Mucosa of rectum (tissue), 2 donors: ENCODE data around the gene CLP1.

Experiments
- H3K27ac ChIP-seq, 2 donors: one replicate each; pipeline ENCODE4 v1.7.0; 2013; ENCODE audit warnings: inconsistent platforms in 2 of 2, low read depth in 2 of 2, low read length in 2 of 2
- H3K27me3 ChIP-seq, 2 donors: one replicate each; pipeline ENCODE4 v1.7.0; 2013; ENCODE audit warnings: low read length in 2 of 2; ENCODE audit not compliant: control insufficient read depth in 2 of 2, insufficient read depth in 2 of 2
- H3K36me3 ChIP-seq, 2 donors: one replicate each; pipeline ENCODE4 v1.7.0; 2013; ENCODE audit warnings: low read length in 2 of 2; ENCODE audit not compliant: control insufficient read depth in 2 of 2, insufficient read depth in 2 of 2
- H3K4me1 ChIP-seq, 2 donors: one replicate each; pipeline ENCODE4 v1.7.0; 2013; ENCODE audit warnings: low read length in 2 of 2, mild to moderate bottlenecking in 1 of 2; ENCODE audit not compliant: control insufficient read depth in 2 of 2, insufficient read depth in 2 of 2
- H3K4me3 ChIP-seq, 2 donors: one replicate each; pipeline ENCODE4 v1.7.0; 2013; ENCODE audit warnings: low read length in 2 of 2
- H3K9ac ChIP-seq, 2 donors: one replicate each; pipeline ENCODE4 v1.7.0; 2013; ENCODE audit warnings: low read length in 2 of 2, low read depth in 1 of 2, mild to moderate bottlenecking in 1 of 2
- H3K9me3 ChIP-seq, 2 donors: one replicate each; pipeline ENCODE4 v1.7.0; 2013; ENCODE audit warnings: low read length in 2 of 2; ENCODE audit not compliant: control insufficient read depth in 2 of 2
- donor health status: healthy.
- donor health status: Normal muscosa, but diverticular disease.

CLP1 gene

GRCh38 chr11:57657194-57658022 lies at the start of gene CLP1:
TSS of gene CLP1 (plus strand) at chr11:57657762. CDS start at chr11:57659477, 1,715 bp downstream.
- Histone ChIP-seq H3K4me1 (peaks cover 12 to 14% of the 10 kb centered on the region in 2 donors), H3K27me3 (no peaks in the 10 kb centered on the region), H3K36me3 (peaks cover 20 to 27% of the 10 kb centered on the region in 2 donors), H3K27ac (peak within 1 kb of the TSS; percentile 83 to 90), H3K9me3 (no peaks in the 10 kb centered on the region), H3K9ac (peak within 1 kb of the TSS; percentile 87 to 88), H3K4me3 (peak within 1 kb of the TSS; percentile 94 to 99)

- Histone ChIP-seq H3K36me3 (peaks cover 0 to 10% of the 10 kb centered on the region in 2 donors), H3K4me3 (no peak overlapping the region), H3K4me1 (no peaks in the 10 kb centered on the region), H3K9me3 (no peaks in the 10 kb centered on the region), H3K27ac (no peak overlapping the region), H3K27me3 (no peaks in the 10 kb centered on the region), H3K9ac (no peak overlapping the region)
Measured at GRCh38 chr11:57610170-57610569, 47.4 kb upstream of the CLP1 start.

DNA sequence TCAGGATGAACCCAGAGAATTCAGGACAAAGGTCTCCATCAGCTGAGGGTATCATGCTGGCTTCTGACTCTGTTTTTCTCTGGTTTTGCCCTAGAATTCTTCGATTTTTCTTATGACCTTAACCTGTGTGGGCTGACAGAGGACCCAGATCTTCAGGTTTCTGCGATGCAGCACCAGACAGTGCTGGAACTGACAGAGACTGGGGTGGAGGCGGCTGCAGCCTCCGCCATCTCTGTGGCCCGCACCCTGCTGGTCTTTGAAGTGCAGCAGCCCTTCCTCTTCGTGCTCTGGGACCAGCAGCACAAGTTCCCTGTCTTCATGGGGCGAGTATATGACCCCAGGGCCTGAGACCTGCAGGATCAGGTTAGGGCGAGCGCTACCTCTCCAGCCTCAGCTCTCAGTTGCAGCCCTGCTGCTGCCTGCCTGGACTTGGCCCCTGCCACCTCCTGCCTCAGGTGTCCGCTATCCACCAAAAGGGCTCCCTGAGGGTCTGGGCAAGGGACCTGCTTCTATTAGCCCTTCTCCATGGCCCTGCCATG lies 43.3 kb upstream of the CLP1 start:
- Histone ChIP-seq H3K9ac (no peak overlapping the region), H3K9me3 (peaks cover 0 to 2% of the 10 kb centered on the region in 2 donors), H3K36me3 (peaks cover 0 to 5% of the 10 kb centered on the region in 2 donors), H3K4me1 (no peaks in the 10 kb centered on the region), H3K27ac (no peak overlapping the region), H3K27me3 (no peaks in the 10 kb centered on the region), H3K4me3 (no peak overlapping the region)

- Histone ChIP-seq H3K9me3 (peaks cover 0 to 9% of the 10 kb centered on the region in 2 donors), H3K4me3 (no peak overlapping the region), H3K36me3 (peaks cover 0 to 5% of the 10 kb centered on the region in 2 donors), H3K27ac (no peak overlapping the region), H3K9ac (no peak overlapping the region), H3K27me3 (no peaks in the 10 kb centered on the region), H3K4me1 (no peaks in the 10 kb centered on the region)
Measured at GRCh38 chr11:57615308-57615707, 42.3 kb upstream of the CLP1 start.

DNA sequence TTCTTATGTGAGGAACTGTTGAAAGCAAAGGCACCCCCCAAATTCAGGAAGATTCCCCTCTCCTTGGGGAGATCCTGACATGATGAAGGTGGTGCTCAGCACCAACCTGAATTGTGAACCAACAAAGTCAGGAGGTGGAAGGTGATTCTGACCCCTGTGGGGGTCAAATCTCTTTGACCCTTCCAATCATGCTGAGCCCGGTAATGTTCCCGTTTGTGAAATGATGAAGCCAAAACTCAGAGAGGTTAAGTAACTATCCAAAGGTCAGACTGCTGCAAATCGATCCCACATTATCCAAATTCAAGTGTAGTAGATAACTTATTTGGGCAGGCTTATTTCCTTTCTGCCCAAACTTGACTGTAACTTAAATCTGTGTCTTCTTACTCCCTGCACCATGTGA lies 41.0 kb upstream of the CLP1 start:
- Histone ChIP-seq H3K9me3 (peaks cover 0 to 9% of the 10 kb centered on the region in 2 donors), H3K4me3 (no peak overlapping the region), H3K36me3 (peaks cover 0 to 5% of the 10 kb centered on the region in 2 donors), H3K27me3 (no peaks in the 10 kb centered on the region), H3K27ac (no peak overlapping the region), H3K4me1 (no peaks in the 10 kb centered on the region), H3K9ac (no peak overlapping the region)

GRCh38 chr11:57618438-57618837 lies 39.1 kb upstream of the CLP1 start:
- no peak overlapping the region for H3K9ac ChIP-seq
- no peaks in the 10 kb centered on the region for H3K27me3 ChIP-seq
- no peak overlapping the region for H3K4me3 ChIP-seq
- H3K27ac ChIP-seq = no peak overlapping the region
- H3K36me3 ChIP-seq = peaks cover 0 to 3% of the 10 kb centered on the region in 2 donors
- H3K9me3 ChIP-seq = peaks cover 0 to 9% of the 10 kb centered on the region in 2 donors
- H3K4me1 ChIP-seq = no peaks in the 10 kb centered on the region

- Histone ChIP-seq H3K4me1 (no peaks in the 10 kb centered on the region), H3K27ac (no peak overlapping the region), H3K27me3 (no peaks in the 10 kb centered on the region), H3K9me3 (peaks cover 0 to 9% of the 10 kb centered on the region in 2 donors), H3K36me3 (no peaks in the 10 kb centered on the region), H3K9ac (no peak overlapping the region), H3K4me3 (no peak overlapping the region)
Measured at GRCh38 chr11:57619331-57619730, 38.2 kb upstream of the CLP1 start.

DNA sequence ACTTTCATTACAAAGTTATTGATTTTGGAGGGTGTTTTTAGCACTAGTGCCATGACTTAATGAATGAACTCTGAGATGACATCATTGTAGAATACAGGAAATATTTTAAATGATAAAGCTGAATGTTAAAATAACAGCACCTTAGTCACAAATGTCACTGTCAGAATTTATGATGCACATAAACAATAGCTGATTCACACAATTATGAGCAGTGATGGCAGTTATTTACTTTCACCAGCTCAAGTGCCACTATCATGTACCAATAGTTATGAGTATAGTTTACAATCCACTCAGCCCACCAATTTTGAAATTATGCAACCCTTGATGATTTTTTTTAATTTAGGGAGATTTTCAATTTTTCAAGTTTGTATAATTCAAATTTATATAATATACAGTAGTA lies 37.1 kb upstream of the CLP1 start:
- Histone ChIP-seq H3K4me3 (no peak overlapping the region), H3K4me1 (no peaks in the 10 kb centered on the region), H3K9ac (no peak overlapping the region), H3K36me3 (no peaks in the 10 kb centered on the region), H3K9me3 (peaks cover 0 to 9% of the 10 kb centered on the region in 2 donors), H3K27me3 (no peaks in the 10 kb centered on the region), H3K27ac (no peak overlapping the region)

GRCh38 chr11:57622263-57622662 lies 35.3 kb upstream of the CLP1 start:
- no peaks in the 10 kb centered on the region for H3K36me3 ChIP-seq
- no peak overlapping the region for H3K27ac ChIP-seq
- H3K9ac ChIP-seq = no peak overlapping the region
- H3K4me3 ChIP-seq = no peak overlapping the region
- peaks cover 0 to 9% of the 10 kb centered on the region in 2 donors for H3K9me3 ChIP-seq
- no peaks in the 10 kb centered on the region for H3K27me3 ChIP-seq
- no peaks in the 10 kb centered on the region for H3K4me1 ChIP-seq

- Histone ChIP-seq H3K27ac (no peak overlapping the region), H3K4me3 (no peak overlapping the region), H3K4me1 (no peaks in the 10 kb centered on the region), H3K9me3 (peaks cover 0 to 1% of the 10 kb centered on the region in 2 donors), H3K36me3 (no peaks in the 10 kb centered on the region), H3K27me3 (no peaks in the 10 kb centered on the region), H3K9ac (no peak overlapping the region)
Measured at GRCh38 chr11:57624864-57625263, 32.7 kb upstream of the CLP1 start.
